ENCODE measurements around the gene TEPSIN.

DNA sequence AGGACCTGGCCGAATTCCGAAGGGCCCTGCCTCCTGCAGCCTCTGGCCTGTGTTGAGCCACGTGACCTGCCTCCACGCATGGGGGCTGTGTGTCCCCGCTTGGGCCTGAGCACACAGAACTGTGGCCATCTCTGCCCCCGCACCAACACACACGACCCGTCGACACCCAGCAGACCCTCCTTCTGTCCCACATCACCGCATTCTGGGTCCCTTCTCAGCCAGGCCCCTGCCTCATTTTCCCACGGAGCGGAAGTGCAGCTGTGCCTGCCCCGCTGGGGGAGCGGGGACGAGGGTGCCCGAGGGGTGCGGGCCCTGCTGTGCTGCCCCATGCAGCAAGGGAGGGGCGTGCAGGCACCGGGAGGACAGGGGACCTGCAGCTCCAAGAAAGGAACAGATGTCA is 18.7 kb upstream of the TEPSIN start:
- TF ChIP-seq, protein P1, sequence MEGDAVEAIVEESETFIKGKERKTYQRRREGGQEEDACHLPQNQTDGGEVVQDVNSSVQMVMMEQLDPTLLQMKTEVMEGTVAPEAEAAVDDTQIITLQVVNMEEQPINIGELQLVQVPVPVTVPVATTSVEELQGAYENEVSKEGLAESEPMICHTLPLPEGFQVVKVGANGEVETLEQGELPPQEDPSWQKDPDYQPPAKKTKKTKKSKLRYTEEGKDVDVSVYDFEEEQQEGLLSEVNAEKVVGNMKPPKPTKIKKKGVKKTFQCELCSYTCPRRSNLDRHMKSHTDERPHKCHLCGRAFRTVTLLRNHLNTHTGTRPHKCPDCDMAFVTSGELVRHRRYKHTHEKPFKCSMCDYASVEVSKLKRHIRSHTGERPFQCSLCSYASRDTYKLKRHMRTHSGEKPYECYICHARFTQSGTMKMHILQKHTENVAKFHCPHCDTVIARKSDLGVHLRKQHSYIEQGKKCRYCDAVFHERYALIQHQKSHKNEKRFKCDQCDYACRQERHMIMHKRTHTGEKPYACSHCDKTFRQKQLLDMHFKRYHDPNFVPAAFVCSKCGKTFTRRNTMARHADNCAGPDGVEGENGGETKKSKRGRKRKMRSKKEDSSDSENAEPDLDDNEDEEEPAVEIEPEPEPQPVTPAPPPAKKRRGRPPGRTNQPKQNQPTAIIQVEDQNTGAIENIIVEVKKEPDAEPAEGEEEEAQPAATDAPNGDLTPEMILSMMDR (IDR thresholded peaks at IDR 0.05) = no peak
- TF ChIP-seq POLR2A (IDR thresholded peaks at IDR 0.05; ENCODE audit: low read depth) = no peak

Data from esophagus muscularis mucosa (tissue), 3 donors.